ENCODE results near the gene SUMF1.

Gene SUMF1

DNA sequence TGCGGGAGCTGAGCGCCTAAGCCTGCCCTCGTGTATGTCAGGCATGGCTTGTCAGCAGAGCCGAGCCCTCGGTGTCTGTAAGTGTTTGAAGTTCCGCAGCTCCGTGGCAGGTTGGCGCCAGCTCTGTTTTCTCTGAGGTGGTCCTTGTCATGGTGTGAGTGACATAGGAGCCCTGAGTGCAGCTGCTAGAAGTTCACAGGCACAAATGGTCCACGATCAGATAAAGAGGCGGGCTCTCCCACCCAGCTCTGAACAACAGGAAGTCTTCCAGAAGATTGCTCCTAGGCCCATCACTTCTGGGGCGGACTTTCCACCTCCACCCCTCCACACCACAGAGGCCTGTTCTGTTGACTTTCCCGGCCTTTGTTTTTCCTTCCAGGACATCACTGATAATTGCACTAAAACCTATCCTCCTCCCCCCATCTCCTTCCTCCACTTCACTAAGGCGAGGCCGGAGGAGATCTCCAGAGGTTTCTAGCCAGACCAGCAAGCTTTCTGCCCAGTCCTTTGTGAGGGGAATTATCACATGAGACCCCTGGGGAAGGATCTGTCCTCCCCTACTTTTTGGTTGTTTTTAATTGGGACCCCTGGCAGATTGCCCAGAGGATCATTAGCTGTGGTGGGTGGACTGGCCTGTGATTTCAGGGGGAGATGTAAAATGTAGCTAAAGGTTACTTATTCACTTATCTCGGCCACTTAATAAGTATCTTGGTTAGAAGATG, 46.0 kb upstream of the SUMF1 start:
- Histone ChIP-seq H3K4me2 (ENCODE audit: low read length, poor library complexity, severe bottlenecking) (no peak overlapping the region), H2BK12ac (ENCODE audit: low read length in 2 of 2) (no peak overlapping the region), H3K79me1 (replicated peaks; ENCODE audit: low read length, poor library complexity, severe bottlenecking) (no peaks in the 10 kb centered on the region)

DNA sequence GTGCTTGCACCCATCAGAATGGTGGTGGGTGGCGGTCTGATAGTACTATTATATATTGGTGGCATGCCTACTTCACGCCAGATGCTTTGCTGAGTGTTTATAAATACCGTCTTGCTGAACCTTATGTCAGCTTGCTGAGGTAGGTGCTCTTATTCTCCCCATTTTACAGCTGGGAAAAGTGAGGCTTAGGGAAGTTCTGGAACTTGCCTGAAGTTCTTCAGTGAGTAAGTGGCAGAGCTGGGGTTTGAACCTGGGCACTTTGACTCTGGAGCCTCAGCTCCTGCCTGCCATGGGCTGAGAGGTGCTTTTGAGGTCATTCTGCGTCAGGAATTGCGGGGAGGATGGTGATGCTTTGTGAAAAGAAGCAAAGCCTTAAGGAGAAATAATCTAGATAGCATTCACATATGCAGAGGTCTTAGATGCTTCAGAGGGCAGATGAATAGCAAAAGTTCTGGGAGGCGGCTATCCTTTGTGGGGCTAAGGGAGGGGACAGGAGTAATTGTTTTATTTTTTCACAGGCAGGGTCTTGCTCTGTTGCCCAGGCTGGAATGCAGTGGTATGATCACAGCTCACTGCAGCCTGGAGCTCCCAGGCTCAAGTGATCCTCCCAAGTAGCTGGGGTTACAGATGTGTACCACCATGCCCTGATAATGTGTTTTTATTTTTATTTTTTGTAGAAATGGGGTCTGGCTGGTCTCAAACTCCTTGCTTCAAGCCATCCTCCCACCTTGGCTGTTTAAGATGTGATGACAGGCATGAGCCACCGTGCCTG, 44.6 kb upstream of the SUMF1 start:
- Histone ChIP-seq H2BK12ac (ENCODE audit: low read length in 2 of 2) (no peak overlapping the region), H2BK15ac (ENCODE audit: low read depth, poor library complexity, severe bottlenecking) (no peak overlapping the region), H3K9ac (ENCODE audit: low read length) (no peak overlapping the region), H3K4ac (ENCODE audit: low read depth in 1 of 2, low read length in 2 of 2) (no peak overlapping the region), H3K27me3 (ENCODE audit: control insufficient read depth in 1 of 2, insufficient read depth in 1 of 2, low read length in 2 of 2) (peaks cover 0 to 11% of the 10 kb centered on the region in 2 experiments), H2AFZ (ENCODE audit: low read depth, low read length) (no peak overlapping the region), H3K18ac (ENCODE audit: low read depth in 1 of 2, low read length in 2 of 2) (no peak overlapping the region), H3K36me3 (ENCODE audit: control insufficient read depth in 1 of 2, insufficient read depth in 2 of 2, low read depth in 1 of 2, low read length in 2 of 2) (no peaks in the 10 kb centered on the region), H3K23ac (ENCODE audit: low read length in 2 of 2) (no peak overlapping the region), H3K79me1 (replicated peaks; ENCODE audit: low read length, poor library complexity, severe bottlenecking) (no peaks in the 10 kb centered on the region), H4K91ac (ENCODE audit: low read length) (no peak overlapping the region), H3K14ac (ENCODE audit: low read length in 2 of 2) (no peak overlapping the region), H2BK120ac (ENCODE audit: low read depth, low read length) (no peak overlapping the region), H3K4me1 (ENCODE audit: control insufficient read depth, insufficient read depth, low read depth, low read length) (peaks cover 3% of the 10 kb centered on the region), H3K9me3 (ENCODE audit: control insufficient read depth, low read length) (no peaks in the 10 kb centered on the region), H3K4me2 (ENCODE audit: low read length, poor library complexity, severe bottlenecking) (no peak overlapping the region), H3K27ac (ENCODE audit: low read length, poor library complexity, severe bottlenecking) (no peak overlapping the region), H2AK5ac (ENCODE audit: low read length, severe bottlenecking) (no peak overlapping the region), H2BK5ac (ENCODE audit: low read depth, low read length, poor library complexity, severe bottlenecking) (no peak overlapping the region), H3K4me3 (ENCODE audit: insufficient read depth in 1 of 2, low read depth in 1 of 2, low read length in 2 of 2) (no peak overlapping the region), H4K8ac (ENCODE audit: low read length) (no peak overlapping the region)
- WGBS = 79% methylated on average over 7 of the region's 7 CpGs
- DNase-seq = no peak

More for the DNA sequence above, 46.0 kb upstream of the SUMF1 start:
- no peak overlapping the region for H3K23ac ChIP-seq (ENCODE audit: low read length in 2 of 2)
- no peak overlapping the region for H3K18ac ChIP-seq (ENCODE audit: low read depth in 1 of 2, low read length in 2 of 2)
- no peak overlapping the region for H3K4me3 ChIP-seq (ENCODE audit: insufficient read depth in 1 of 2, low read depth in 1 of 2, low read length in 2 of 2)
- no peak overlapping the region for H3K9ac ChIP-seq (ENCODE audit: low read length)
- peak overlapping the region; percentile 31 for H4K8ac ChIP-seq (ENCODE audit: low read length)
- no peak overlapping the region for H2BK5ac ChIP-seq (ENCODE audit: low read depth, low read length, poor library complexity, severe bottlenecking)
- H2AK5ac ChIP-seq (ENCODE audit: low read length, severe bottlenecking) = no peak overlapping the region
- no peak overlapping the region for H2BK15ac ChIP-seq (ENCODE audit: low read depth, poor library complexity, severe bottlenecking)
- H3K14ac ChIP-seq (ENCODE audit: low read length in 2 of 2) = peak overlapping the region in 1 of 2 experiments; percentile 48
- WGBS = 27% methylated on average over 14 of the region's 15 CpGs
- H3K27ac ChIP-seq (ENCODE audit: low read length, poor library complexity, severe bottlenecking) = no peak overlapping the region
- H2AFZ ChIP-seq (ENCODE audit: low read depth, low read length) = no peak overlapping the region
- H3K27me3 ChIP-seq (ENCODE audit: control insufficient read depth in 1 of 2, insufficient read depth in 1 of 2, low read length in 2 of 2) = peaks cover 0 to 11% of the 10 kb centered on the region in 2 experiments
- H4K91ac ChIP-seq (ENCODE audit: low read length) = no peak overlapping the region
- peak overlapping the region in 1 of 2 experiments; percentile 37 for H3K4ac ChIP-seq (ENCODE audit: low read depth in 1 of 2, low read length in 2 of 2)
- no peak for DNase-seq
- peaks cover 3% of the 10 kb centered on the region for H3K4me1 ChIP-seq (ENCODE audit: control insufficient read depth, insufficient read depth, low read depth, low read length)
- H3K36me3 ChIP-seq (ENCODE audit: control insufficient read depth in 1 of 2, insufficient read depth in 2 of 2, low read depth in 1 of 2, low read length in 2 of 2) = no peaks in the 10 kb centered on the region
- no peak overlapping the region for H2BK120ac ChIP-seq (ENCODE audit: low read depth, low read length)
- H3K9me3 ChIP-seq (ENCODE audit: control insufficient read depth, low read length) = no peaks in the 10 kb centered on the region

DNA sequence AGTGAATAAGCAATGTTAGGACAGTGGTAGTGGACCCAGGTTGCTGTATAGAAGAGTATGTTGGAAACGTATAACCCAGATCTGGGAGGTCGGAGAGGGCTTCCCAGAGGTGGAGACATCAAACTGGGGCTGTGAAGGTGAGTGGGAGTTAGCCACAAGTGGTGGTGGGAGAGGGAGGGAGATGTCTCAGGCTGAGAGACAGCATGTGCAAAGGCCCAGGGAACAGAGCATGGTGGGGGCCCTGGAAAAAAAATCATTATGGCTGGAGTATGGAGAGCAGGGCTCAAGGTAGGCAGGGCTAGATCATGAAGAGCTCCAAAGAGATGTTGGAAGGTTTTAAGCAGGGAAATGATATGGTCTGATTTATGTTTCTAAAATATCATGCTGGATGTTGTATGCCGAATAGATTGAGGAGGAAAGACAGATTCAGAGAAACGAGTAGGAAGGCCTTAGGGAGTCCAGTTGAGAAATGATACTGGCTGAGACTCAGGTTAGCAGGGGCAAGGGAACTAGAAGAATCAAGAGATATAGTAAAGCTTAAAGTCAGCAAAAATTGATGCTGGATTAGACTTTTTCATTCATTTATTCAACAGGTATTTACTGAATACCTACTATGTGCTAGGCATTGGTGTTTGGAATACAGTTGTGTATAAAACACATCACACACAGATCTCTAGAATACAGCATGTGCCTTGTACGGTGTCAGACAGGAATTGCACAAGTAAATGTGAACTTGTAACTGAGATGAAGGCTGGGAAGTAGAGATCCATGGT, 43.1 kb upstream of the SUMF1 start:
- Histone ChIP-seq H3K14ac (ENCODE audit: low read length in 2 of 2) (no peak overlapping the region), H2BK15ac (ENCODE audit: low read depth, poor library complexity, severe bottlenecking) (no peak overlapping the region), H3K4me1 (ENCODE audit: control insufficient read depth, insufficient read depth, low read depth, low read length) (peaks cover 3% of the 10 kb centered on the region), H3K18ac (ENCODE audit: low read depth in 1 of 2, low read length in 2 of 2) (no peak overlapping the region), H3K27me3 (ENCODE audit: control insufficient read depth in 1 of 2, insufficient read depth in 1 of 2, low read length in 2 of 2) (peaks cover 0 to 10% of the 10 kb centered on the region in 2 experiments), H4K91ac (ENCODE audit: low read length) (no peak overlapping the region), H3K27ac (ENCODE audit: low read length, poor library complexity, severe bottlenecking) (no peak overlapping the region), H3K36me3 (ENCODE audit: control insufficient read depth in 1 of 2, insufficient read depth in 2 of 2, low read depth in 1 of 2, low read length in 2 of 2) (no peaks in the 10 kb centered on the region), H2BK5ac (ENCODE audit: low read depth, low read length, poor library complexity, severe bottlenecking) (no peak overlapping the region), H3K9ac (ENCODE audit: low read length) (no peak overlapping the region), H3K79me1 (replicated peaks; ENCODE audit: low read length, poor library complexity, severe bottlenecking) (no peaks in the 10 kb centered on the region), H2AK5ac (ENCODE audit: low read length, severe bottlenecking) (no peak overlapping the region), H3K4me2 (ENCODE audit: low read length, poor library complexity, severe bottlenecking) (no peak overlapping the region), H4K8ac (ENCODE audit: low read length) (no peak overlapping the region), H2BK120ac (ENCODE audit: low read depth, low read length) (no peak overlapping the region), H3K4me3 (ENCODE audit: insufficient read depth in 1 of 2, low read depth in 1 of 2, low read length in 2 of 2) (no peak overlapping the region), H3K4ac (ENCODE audit: low read depth in 1 of 2, low read length in 2 of 2) (no peak overlapping the region), H2BK12ac (ENCODE audit: low read length in 2 of 2) (no peak overlapping the region), H3K23ac (ENCODE audit: low read length in 2 of 2) (no peak overlapping the region), H2AFZ (ENCODE audit: low read depth, low read length) (no peak overlapping the region), H3K9me3 (ENCODE audit: control insufficient read depth, low read length) (no peaks in the 10 kb centered on the region)
- 83% methylated on average over 5 of the region's 5 CpGs for WGBS
- no peak for DNase-seq

DNA sequence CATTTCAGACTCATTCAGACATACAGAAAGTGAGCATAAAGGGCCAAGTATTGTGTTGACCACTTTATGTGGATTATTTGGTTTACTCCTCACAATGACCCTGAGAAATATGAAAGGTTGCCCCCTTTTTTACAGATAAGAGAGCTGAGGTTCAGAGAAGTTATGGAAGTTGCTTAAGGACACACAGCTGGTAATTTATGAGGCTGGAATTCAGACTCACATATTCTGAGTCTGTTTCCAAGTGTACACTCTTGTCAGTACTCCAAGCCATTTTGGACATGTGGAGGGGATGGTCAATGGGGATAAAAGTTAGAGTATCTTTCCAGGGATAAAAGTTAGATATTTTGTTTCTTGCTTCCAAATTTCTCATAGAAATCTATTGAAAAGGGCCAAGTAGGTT, 42.0 kb upstream of the SUMF1 start:
- Histone ChIP-seq H4K8ac (ENCODE audit: low read length) (no peak overlapping the region), H2BK5ac (ENCODE audit: low read depth, low read length, poor library complexity, severe bottlenecking) (no peak overlapping the region), H3K4me3 (ENCODE audit: insufficient read depth in 1 of 2, low read depth in 1 of 2, low read length in 2 of 2) (no peak overlapping the region), H3K4me2 (ENCODE audit: low read length, poor library complexity, severe bottlenecking) (no peak overlapping the region), H3K9me3 (ENCODE audit: control insufficient read depth, low read length) (no peaks in the 10 kb centered on the region), H4K91ac (ENCODE audit: low read length) (no peak overlapping the region), H2AK5ac (ENCODE audit: low read length, severe bottlenecking) (no peak overlapping the region), H3K23ac (ENCODE audit: low read length in 2 of 2) (no peak overlapping the region), H3K9ac (ENCODE audit: low read length) (no peak overlapping the region), H2AFZ (ENCODE audit: low read depth, low read length) (no peak overlapping the region), H3K18ac (ENCODE audit: low read depth in 1 of 2, low read length in 2 of 2) (no peak overlapping the region), H3K4me1 (ENCODE audit: control insufficient read depth, insufficient read depth, low read depth, low read length) (peaks cover 3% of the 10 kb centered on the region), H3K27ac (ENCODE audit: low read length, poor library complexity, severe bottlenecking) (no peak overlapping the region), H2BK12ac (ENCODE audit: low read length in 2 of 2) (no peak overlapping the region), H3K79me1 (replicated peaks; ENCODE audit: low read length, poor library complexity, severe bottlenecking) (no peaks in the 10 kb centered on the region), H2BK15ac (ENCODE audit: low read depth, poor library complexity, severe bottlenecking) (no peak overlapping the region), H3K27me3 (ENCODE audit: control insufficient read depth in 1 of 2, insufficient read depth in 1 of 2, low read length in 2 of 2) (peaks cover 0 to 8% of the 10 kb centered on the region in 2 experiments), H3K4ac (ENCODE audit: low read depth in 1 of 2, low read length in 2 of 2) (no peak overlapping the region), H3K36me3 (ENCODE audit: control insufficient read depth in 1 of 2, insufficient read depth in 2 of 2, low read depth in 1 of 2, low read length in 2 of 2) (no peaks in the 10 kb centered on the region), H3K14ac (ENCODE audit: low read length in 2 of 2) (no peak overlapping the region), H2BK120ac (ENCODE audit: low read depth, low read length) (no peak overlapping the region)
- DNase-seq = no peak
